HG03103 (cell line): ENCODE results near the gene MSX2.

Experiments used
- ATAC-seq: cut with Tn5 transposase; IDR thresholded peaks from one replicate; pipeline ENCODE4 v1.9.1; 2021; ENCODE audit warnings: low read depth; ENCODE audit not compliant: unreplicated experiment

Gene MSX2

DNA sequence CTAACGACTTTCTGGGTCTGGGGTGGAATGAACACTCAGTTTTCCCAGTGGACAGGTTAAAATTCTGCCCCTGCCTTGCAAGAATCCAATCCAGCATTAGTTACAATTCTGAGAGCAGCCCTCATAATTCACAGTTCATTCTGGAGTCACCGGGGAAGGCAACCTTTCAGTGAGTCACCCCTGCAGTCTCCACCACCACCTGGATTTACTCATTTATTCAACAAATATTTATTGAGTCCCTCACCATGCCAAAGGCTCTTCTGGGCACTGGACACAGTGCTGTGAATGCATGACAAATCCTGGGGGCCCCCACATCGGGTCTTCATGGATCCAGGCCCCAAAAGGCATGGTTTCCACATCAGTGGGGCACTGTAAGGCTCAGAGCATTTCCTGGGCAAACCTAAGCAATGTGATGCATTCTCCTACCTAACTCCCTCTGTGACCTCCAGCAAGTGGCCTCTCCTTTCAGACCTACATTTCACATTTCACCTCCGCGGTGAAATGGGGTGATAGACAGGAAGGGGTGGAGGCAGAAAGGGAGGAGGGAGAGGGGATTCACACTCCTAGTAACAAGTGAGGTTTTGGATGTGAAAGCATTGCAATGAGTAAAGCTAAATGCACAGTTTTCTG lies 6.4 kb upstream of the MSX2 start:
- ATAC-seq, result no peak

DNA sequence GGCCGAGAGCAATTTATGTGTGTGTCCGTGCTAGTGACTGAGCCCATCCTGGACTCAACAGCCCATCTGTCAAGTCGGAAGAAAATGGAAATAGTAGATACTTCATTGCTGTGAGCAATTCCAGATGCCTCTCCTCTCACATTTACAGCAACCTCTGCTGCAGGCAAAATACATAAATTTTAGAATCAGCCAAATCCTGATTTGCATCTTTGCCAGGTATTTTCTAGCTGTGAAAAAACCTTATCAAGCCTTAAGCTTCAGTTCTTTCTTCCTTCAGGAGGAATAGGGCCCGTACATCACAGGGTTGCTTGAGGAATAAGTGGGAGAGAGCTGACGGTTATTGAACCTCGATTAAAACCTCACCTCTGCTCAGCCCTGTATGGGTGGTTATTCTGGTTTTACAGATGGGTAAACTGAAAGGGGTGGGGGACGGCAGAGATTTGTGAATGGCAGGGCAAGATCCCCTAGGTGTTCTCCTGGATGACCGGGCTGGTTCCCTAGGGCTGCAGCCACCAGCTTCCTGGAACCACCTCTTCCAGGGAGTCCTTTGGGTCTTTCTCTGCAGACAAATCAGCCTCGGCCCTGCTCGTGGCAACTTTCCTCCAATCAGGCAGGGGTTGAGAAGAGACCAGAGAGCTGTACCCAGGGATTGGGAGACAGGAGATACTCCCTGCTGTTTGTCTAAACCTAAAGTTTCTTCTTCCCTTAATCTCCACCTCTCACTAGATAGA lies 5.3 kb upstream of the MSX2 start:
- ATAC-seq, result no peak

- ATAC-seq, result no peak
These were observed 4.4 kb upstream of the MSX2 start for GRCh38 chr5:174719793-174720611.

- no peak for ATAC-seq
These were observed 3.5 kb upstream of the MSX2 start for GRCh38 chr5:174720612-174721529.

DNA sequence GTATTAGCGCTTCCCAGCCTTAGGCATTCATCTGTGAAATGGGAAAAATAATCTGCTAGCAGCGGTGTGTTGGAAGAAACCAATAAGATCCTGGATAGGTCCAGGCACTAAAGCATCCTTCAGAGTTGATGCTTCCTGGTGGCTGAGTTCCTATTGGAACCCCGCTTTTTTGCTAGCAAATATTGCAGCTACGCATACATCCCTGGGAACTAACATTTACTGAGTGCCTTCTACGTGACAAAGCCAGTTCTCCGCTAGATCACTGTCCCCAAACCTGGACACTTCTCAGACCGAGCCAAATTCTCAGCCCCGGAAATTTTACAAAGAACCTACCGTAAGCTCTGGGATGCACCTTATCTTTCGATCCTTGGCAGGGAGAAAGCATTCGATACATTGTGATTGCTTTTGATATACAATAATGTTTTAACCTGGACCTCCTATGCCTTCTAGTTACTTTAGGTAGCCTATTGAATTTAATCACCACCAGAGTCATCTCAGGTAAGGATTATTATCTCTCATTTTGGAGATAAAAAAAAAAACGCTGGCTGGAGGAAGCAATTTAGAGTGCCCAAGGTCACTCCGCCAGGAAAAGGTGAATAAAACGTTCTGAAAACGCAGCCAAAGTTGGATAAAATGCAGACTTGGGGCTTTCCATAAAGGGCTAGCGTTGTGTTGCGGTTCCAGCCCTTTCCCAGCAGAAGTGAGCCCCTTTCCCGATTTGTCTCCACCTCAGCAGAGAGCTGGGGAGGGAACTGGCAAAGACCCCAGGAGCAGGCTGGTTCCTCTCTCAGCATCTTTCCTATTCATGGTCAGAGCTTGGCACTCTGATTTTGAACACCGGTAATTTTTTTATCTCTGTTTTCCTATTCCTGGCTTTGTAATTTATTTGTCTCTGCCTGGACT lies 2.6 kb upstream of the MSX2 start:
- no peak for ATAC-seq

GRCh38 chr5:174722500-174722899 lies 1.9 kb upstream of the MSX2 start:
- ATAC-seq, result no peak

GRCh38 chr5:174723315-174723978 lies 935 bp upstream of the MSX2 start:
- ATAC-seq, result no peak

DNA sequence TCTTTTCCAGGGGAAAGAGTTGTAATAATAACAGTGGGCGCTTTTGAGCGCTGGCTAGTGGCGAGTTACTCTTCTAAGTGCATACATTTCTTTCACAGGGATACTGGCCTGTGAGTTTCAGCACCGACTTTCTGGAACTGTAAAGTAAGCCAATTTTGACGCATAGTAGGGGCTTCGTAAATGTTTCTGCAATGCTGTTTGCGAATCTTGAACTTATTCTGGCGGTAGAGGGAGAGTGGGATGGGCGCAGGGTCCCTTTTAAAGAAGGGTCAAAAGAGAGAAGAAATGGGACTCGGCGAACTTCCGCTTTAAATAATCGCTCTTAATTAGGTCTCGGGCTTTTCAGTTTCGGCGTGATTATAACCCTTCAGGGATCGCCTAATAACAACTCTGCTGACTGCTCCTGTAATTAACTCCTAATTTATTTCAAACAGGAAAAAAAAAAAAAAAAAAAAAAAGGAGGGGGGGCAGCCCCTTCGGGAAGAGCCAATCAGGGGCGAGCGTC lies 351 bp upstream of the MSX2 start:
- ATAC-seq, result no peak

GRCh38 chr5:174725261-174725990 lies 1.0 kb downstream of the MSX2 start:
- ATAC-seq, result no peak

- ATAC-seq, result no peak
These were observed 1.7 kb downstream of the MSX2 start for GRCh38 chr5:174725991-174726601.

DNA sequence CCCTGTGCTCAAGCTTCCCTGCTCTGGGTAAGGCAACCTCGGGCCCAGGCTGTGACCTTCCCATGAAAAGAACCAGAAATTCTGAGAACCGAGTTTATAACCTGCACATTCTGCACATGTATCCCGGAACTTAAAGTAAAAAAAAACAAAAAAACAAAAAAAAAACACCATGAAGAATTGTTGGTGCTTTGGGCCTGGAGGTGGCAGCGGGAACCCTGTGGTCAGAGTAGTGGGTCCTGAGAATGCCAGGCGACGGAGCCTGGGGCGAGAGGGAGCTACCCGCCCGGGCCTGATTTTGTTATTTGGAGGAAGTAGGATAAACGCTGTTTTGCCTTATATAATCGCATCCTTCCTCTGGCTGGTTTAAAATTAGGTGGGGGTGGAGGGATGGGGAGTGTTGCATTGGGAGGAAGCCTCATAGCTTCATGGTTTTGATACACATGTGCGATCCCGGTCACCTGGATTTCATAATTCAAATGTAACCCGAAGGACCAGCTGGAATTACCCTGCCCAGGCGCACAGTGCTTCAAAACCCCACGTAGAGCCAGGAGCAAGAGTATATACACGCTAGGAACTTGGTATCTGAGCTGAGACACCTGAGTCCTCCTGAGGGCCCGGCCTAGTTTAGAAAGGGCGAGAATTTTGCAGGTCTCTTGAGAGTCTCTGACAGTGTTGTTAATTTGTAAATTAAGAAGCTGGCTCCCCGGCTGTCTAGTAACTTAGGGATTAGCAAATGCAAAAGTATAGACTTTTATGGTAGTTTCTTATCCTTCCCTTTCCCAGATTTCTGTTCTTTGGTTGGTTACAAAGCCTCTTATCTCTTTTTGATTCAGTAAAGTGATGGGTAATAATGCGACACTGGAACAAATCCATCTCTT lies 2.8 kb downstream of the MSX2 start:
- no peak for ATAC-seq

DNA sequence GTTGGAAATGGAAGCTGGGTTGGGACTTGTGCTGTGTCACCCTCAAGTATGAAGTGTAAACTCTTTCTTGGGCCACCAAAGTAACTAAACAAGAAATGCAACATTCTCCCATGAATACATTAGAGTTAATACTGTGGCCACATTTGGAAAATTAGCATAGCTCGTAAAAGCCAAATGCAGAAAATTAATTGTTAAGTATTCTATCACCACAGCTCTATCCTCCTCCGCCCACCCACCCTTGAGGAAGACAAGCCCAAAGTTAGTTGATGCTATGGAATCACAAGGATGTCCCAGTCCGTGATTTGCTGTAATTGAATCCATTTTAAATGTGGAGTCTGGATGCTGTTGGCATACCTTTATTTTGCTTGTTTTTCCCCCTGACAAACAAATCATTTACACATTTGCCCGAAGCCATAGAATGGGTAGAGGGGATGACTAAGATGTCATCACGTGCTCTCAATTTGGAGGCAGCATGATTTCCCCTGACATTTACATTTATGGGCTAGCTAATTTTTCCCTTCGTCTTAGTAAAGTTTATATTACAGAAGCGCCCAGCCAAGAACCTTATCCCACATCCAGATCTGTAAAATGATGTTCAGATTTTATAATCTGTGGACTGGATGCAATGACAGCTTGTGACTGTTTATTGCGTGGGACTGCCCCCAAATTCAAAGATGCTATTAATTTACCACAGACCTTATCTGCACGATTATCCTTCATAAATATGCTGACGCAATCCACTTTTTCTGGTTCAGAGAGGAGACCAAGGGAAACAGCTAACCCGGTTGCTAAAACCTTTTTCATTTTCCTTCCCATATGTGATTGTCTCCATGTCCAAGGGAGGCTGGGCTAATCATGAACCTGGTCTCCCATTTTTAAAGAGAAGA lies 3.7 kb downstream of the MSX2 start:
- ATAC-seq, result no peak

- no peak for ATAC-seq
These were observed 4.8 kb downstream of the MSX2 start for GRCh38 chr5:174729075-174729680.

DNA sequence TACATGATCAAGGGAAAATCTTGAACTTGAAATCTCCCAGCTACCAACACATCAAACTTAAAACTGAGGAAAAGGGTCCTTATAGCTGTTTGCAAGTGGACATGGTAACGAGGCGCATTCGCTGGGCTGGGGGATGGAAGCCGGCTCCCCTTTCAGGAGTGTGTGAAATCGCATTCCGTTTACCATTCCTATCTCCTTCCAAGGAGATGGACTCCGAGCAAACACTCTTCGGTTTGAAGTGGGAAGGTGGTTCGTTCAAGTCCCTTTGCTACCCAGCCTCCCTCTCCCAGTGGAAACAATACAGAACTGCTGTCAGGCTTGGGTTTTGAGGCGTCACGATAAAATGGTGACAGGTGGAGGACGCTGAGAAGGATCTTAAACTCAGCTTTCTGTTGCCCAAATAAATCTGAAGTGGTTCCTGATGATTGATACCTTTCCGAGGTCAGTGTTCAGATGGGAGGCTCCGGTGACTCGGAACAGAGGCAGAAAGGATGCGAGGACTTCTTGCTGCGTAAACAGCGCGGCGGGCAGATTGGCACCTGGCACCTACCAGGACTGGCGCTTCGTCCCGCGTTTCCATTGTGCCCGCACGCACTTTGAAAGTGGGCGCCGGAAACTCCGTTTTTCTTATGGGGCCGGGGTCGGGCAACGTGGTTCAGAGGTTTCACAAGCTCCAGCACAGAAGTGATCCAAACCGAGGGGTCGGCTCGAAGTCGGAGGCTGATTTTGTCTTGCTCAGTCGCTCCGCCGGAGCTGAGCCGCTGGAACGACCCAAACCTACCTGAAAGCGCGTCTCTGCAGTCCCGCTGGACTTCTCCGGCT lies 7.0 kb downstream of the MSX2 start:
- ATAC-seq, result no peak
